Upper lobe of left lung (tissue), 6 donors: Measurements from ENCODE around the gene PCSK5. TPM values are rescaled to one million over a fixed set of nuclear protein-coding genes. Genes with fewer than 3 reads are reported as not detected.

Experiments used
- ATAC-seq, 2 donors: fragments of 200-7000 bp; cut with Tn5 transposase; one replicate each; pipeline ENCODE4 v1.9.1; 2022; ENCODE audit warnings: mild to moderate bottlenecking in 2 of 2, moderate library complexity in 2 of 2; ENCODE audit not compliant: low FRiP score in 2 of 2
- DNase-seq, 2 donors: peaks; one replicate each; pipeline ENCODE4 v3.0.0-alpha.2; 2019 to 2020
- H3K27ac ChIP-seq, 4 donors: fragments of 200-600 bp; sonication (generic); one replicate each; pipeline ENCODE4 v1.5.1; 2016 to 2019
- H3K27me3 ChIP-seq, 4 donors: fragments of 200-600 bp; sonication (generic); one replicate each; pipeline ENCODE4 v1.5.1; 2017 to 2019
- H3K36me3 ChIP-seq, 4 donors: fragments of 200-600 bp; sonication (generic); one replicate each; pipeline ENCODE4 v1.5.1; 2016 to 2019
- H3K4me1 ChIP-seq, 4 donors: fragments of 200-600 bp; sonication (generic); one replicate each; pipeline ENCODE4 v1.5.1; 2018 to 2019
- H3K4me3 ChIP-seq, 4 donors: fragments of 200-600 bp; sonication (generic); one replicate each; pipeline ENCODE4 v1.5.1; 2017 to 2019; ENCODE audit warnings: mild to moderate bottlenecking in 2 of 4, moderate library complexity in 1 of 4
- H3K9me3 ChIP-seq, 4 donors: fragments of 200-600 bp; sonication (generic); one replicate each; pipeline ENCODE4 v1.5.1; 2018 to 2019
- EP300 ChIP-seq, 4 donors: sonication (generic); formaldehyde crosslinking; IDR thresholded peaks; one replicate each; pipeline ENCODE4 v1.5.1; 2017; ENCODE audit warnings: antibody characterized with exemption in 4 of 4, control low read depth in 2 of 4
- POLR2A ChIP-seq, 4 donors: fragments of 450-650 bp; IDR thresholded peaks; one replicate each; pipeline ENCODE4 v1.5.1; 2016 to 2017; ENCODE audit warnings: antibody characterized with exemption in 4 of 4, mild to moderate bottlenecking in 2 of 4
- POLR2AphosphoS5 ChIP-seq, 2 donors: sonication (generic); formaldehyde crosslinking; IDR thresholded peaks; one replicate each; pipeline ENCODE4 v1.5.1; 2017; ENCODE audit warnings: antibody characterized with exemption in 2 of 2
- WGBS, 2 donors: methylation state at CpG; one replicate each; pipeline ENCODE4 v1.1.5; 2017 to 2018; 5-methylcytosine and 5-hydroxymethylcytosine counted together
- total RNA-seq, 6 donors: library from RNA; depleted of rRNA in 4 of 6; stranded (reverse); fragments of >200 nt in 4 of 6; gene quantifications; one replicate each; pipeline versions ENCODE4 v1.1.0 to v1.2.1, GENCODE V29; 2016 to 2021
- TF ChIP-seq, protein P1 (sequence below), 6 experiments: fragments of 450-650 bp in 4 of 6; fragments of 200-600 bp in 2 of 6; sonication (generic) in 2 of 6; IDR thresholded peaks; one replicate each; pipeline ENCODE4 v1.5.1; 2016 to 2019; ENCODE audit warnings: antibody characterized with exemption in 6 of 6
- donor health status: DM: no; HTN: no; CAD: no; lungs with moderate emphysema.
- donor health status: DM: no; HTN: yes; CAD: no; lungs with severe emphysema.

Gene PCSK5
- total RNA-seq, 6 donors from 2014 or later, result 12.8 to 29.2 (median 18.3) TPM

DNA sequence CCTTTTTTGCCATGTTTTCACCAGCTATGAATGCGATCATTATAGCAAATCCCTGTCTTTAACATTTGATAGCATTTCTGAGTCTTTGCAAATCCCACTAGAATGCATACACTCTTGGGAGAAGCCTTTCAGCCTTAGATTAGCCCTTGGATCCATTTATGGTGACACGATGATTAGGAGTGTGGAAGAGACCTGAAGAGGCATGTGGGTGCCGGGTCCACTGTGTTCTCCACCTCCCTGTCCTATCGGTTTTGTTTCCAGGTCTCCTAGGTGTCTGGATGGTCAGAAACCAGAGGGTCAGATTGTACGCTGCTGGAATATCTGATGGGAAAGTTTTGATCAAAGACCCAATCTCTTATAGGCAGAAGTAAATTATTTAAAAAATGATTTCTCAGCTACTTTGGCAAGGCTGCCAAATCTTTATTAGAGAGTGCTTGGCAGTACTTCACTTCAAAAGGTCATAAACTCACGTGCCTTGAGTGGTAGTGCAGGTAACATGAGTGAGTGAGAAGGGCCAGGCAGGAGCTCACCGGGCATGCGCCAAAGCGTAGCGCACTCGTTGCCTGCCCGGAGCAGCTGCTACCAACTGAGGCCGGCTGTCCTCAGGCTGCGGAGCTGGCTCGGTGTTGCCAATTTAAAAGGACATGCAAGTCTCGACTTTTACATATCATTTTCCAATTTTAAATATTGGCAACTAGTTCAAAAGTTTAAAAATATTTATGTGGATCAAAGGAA, 51.3 kb downstream of the PCSK5 start:
- Histone ChIP-seq H3K27ac (peak overlapping the region in 3 of 4 donors; percentile 13 to 51 (median 41)), H3K9me3 (no peaks in the 10 kb centered on the region), H3K4me3 (no peak overlapping the region), H3K27me3 (no peaks in the 10 kb centered on the region), H3K4me1 (peaks cover 0 to 13% (median 0%) of the 10 kb centered on the region in 4 donors), H3K36me3 (no peaks in the 10 kb centered on the region)
- peak; percentile 56 to 74 for DNase-seq
- peak; percentile 55 to 80 for ATAC-seq
- TF ChIP-seq EP300 (IDR thresholded peaks at IDR 0.05) (no peak), POLR2A (IDR thresholded peaks at IDR 0.05) (no peak), POLR2AphosphoS5 (IDR thresholded peaks at IDR 0.05) (no peak)
- TF ChIP-seq, protein P1, sequence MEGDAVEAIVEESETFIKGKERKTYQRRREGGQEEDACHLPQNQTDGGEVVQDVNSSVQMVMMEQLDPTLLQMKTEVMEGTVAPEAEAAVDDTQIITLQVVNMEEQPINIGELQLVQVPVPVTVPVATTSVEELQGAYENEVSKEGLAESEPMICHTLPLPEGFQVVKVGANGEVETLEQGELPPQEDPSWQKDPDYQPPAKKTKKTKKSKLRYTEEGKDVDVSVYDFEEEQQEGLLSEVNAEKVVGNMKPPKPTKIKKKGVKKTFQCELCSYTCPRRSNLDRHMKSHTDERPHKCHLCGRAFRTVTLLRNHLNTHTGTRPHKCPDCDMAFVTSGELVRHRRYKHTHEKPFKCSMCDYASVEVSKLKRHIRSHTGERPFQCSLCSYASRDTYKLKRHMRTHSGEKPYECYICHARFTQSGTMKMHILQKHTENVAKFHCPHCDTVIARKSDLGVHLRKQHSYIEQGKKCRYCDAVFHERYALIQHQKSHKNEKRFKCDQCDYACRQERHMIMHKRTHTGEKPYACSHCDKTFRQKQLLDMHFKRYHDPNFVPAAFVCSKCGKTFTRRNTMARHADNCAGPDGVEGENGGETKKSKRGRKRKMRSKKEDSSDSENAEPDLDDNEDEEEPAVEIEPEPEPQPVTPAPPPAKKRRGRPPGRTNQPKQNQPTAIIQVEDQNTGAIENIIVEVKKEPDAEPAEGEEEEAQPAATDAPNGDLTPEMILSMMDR (IDR thresholded peaks at IDR 0.05), result no peak
- WGBS, 2 donors, result 61 to 80% methylated on average over 16 of the region's 16 CpGs

- H3K27me3 ChIP-seq, result no peaks in the 10 kb centered on the region
- H3K4me3 ChIP-seq, result no peak overlapping the region
- ATAC-seq, result no peak
These were observed 56.3 kb downstream of the PCSK5 start for GRCh38 chr9:75946766-75947165.

GRCh38 chr9:75947233-75947632, 56.8 kb downstream of the PCSK5 start:
- H3K4me1 ChIP-seq, result peaks cover 0 to under 1% (median 0%) of the 10 kb centered on the region in 4 donors
- H3K27me3 ChIP-seq, result no peaks in the 10 kb centered on the region
- WGBS, 2 donors, result 92 to 96% methylated on average over 2 of the region's 2 CpGs
- H3K4me3 ChIP-seq, result no peak overlapping the region
- H3K36me3 ChIP-seq, result no peaks in the 10 kb centered on the region
- no peaks in the 10 kb centered on the region for H3K9me3 ChIP-seq
- no peak overlapping the region for H3K27ac ChIP-seq
- DNase-seq, result no peak
- TF ChIP-seq, protein P1 (IDR thresholded peaks at IDR 0.05), result no peak
- ATAC-seq, result no peak

More at GRCh38 chr9:75946766-75947165, 56.3 kb downstream of the PCSK5 start:
- Histone ChIP-seq H3K4me1 (peaks cover 0 to 4% (median 0%) of the 10 kb centered on the region in 4 donors), H3K27ac (no peak overlapping the region), H3K9me3 (no peaks in the 10 kb centered on the region), H3K36me3 (no peaks in the 10 kb centered on the region)
- WGBS, 2 donors, result 87 to 93% methylated on average over 6 of the region's 6 CpGs
- TF ChIP-seq EP300 (IDR thresholded peaks at IDR 0.05), result no peak
- no peak for TF ChIP-seq POLR2A (IDR thresholded peaks at IDR 0.05)
- TF ChIP-seq, protein P1 (IDR thresholded peaks at IDR 0.05), result no peak
- no peak for TF ChIP-seq POLR2AphosphoS5 (IDR thresholded peaks at IDR 0.05)
- DNase-seq, result no peak

DNA sequence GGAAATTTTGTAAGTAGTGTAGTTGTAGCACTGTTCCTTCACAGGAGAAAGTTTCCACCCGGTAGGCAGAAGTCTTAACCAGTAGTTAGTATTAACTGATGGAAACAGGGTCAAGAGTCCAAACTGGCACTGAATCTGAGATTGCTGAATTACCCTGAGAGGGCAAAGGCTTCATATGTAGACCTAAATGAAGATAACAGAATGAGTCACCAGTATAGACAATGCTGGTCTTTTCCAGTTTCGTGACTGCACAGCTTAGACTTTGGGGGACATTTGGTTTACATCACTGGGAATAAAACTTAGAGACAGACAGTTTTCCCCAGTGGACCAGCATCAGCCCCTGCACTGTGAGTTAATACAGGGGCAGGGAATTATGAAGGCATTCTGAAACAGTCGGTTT, 60.5 kb downstream of the PCSK5 start:
- H3K9me3 ChIP-seq, result no peaks in the 10 kb centered on the region
- H3K36me3 ChIP-seq, result no peaks in the 10 kb centered on the region
- peaks cover 0 to 10% (median 6%) of the 10 kb centered on the region in 4 donors for H3K4me1 ChIP-seq
- 75 to 76% methylated on average over 3 of the region's 3 CpGs for WGBS, 2 donors
- no peak for DNase-seq
- H3K4me3 ChIP-seq, result no peak overlapping the region
- no peak overlapping the region for H3K27ac ChIP-seq
- TF ChIP-seq POLR2A (IDR thresholded peaks at IDR 0.05), result no peak
- TF ChIP-seq POLR2AphosphoS5 (IDR thresholded peaks at IDR 0.05), result no peak
- TF ChIP-seq, protein P1 (IDR thresholded peaks at IDR 0.05), result no peak
- TF ChIP-seq EP300 (IDR thresholded peaks at IDR 0.05), result no peak
- H3K27me3 ChIP-seq, result no peaks in the 10 kb centered on the region
- no peak for ATAC-seq

- ATAC-seq (peak; percentile 30 to 60), DNase-seq (no peak)
- H3K27ac ChIP-seq, result no peak overlapping the region
- H3K27me3 ChIP-seq, result no peaks in the 10 kb centered on the region
- H3K36me3 ChIP-seq, result no peaks in the 10 kb centered on the region
- TF ChIP-seq EP300 (IDR thresholded peaks at IDR 0.05) (peak in 1 of 4 donors; percentile 48), POLR2AphosphoS5 (IDR thresholded peaks at IDR 0.05) (peak; percentile 16 to 60)
- TF ChIP-seq, protein P1 (IDR thresholded peaks at IDR 0.05), result no peak
- no peaks in the 10 kb centered on the region for H3K9me3 ChIP-seq
- peaks cover 3 to 10% (median 6%) of the 10 kb centered on the region in 4 donors for H3K4me1 ChIP-seq
- no peak overlapping the region for H3K4me3 ChIP-seq
- 39 to 41% methylated on average over 2 of the region's 2 CpGs for WGBS, 2 donors
These were observed 62.7 kb downstream of the PCSK5 start for GRCh38 chr9:75953218-75953617.
